Right renal cortex interstitium (tissue), 3 donors: ENCODE data around the gene CPB2. TPM values are rescaled to one million over a fixed set of nuclear protein-coding genes. Genes with fewer than 3 reads are reported as not detected.

ENCODE experiments used
- DNase-seq, 3 donors: peaks; one replicate each; pipeline ENCODE4 v3.0.0-alpha.2; 2013; ENCODE audit warnings: low read depth in 3 of 3, low spot score in 2 of 3
- polyA plus RNA-seq, 3 donors: library from polyadenylated mRNA; unstranded; fragments of 120-200 nt; gene quantifications; one replicate each; pipeline ENCODE4 v1.2.1, GENCODE V29; 2013; ENCODE audit not compliant: insufficient read length in 3 of 3

The CPB2 gene
- polyA plus RNA-seq, 3 donors: 0.15 to 0.19 (median 0.18) TPM

- DNase-seq: no peak
Measured at GRCh38 chr13:46127358-46128023, 22.7 kb upstream of the CPB2 start.

- peak in 1 of 3 donors; percentile 73 for DNase-seq
Measured at GRCh38 chr13:46126552-46127357, 21.9 kb upstream of the CPB2 start.

GRCh38 chr13:46126056-46126455, 21.2 kb upstream of the CPB2 start:
- DNase-seq: no peak

- no peak for DNase-seq
Measured at GRCh38 chr13:46124967-46125933, 20.4 kb upstream of the CPB2 start.

- DNase-seq: no peak
Measured at GRCh38 chr13:46124531-46124966, 19.7 kb upstream of the CPB2 start.

- no peak for DNase-seq
Measured at GRCh38 chr13:46122304-46122703, 17.5 kb upstream of the CPB2 start.

- DNase-seq: no peak
Measured at GRCh38 chr13:46121597-46122163, 16.8 kb upstream of the CPB2 start.

- no peak for DNase-seq
Measured at GRCh38 chr13:46121033-46121432, 16.2 kb upstream of the CPB2 start.

GRCh38 chr13:46119883-46120614, 15.2 kb upstream of the CPB2 start:
- no peak for DNase-seq

- DNase-seq: no peak
Measured at GRCh38 chr13:46116653-46117502, 12.0 kb upstream of the CPB2 start.

GRCh38 chr13:46114613-46115012, 9.8 kb upstream of the CPB2 start:
- no peak for DNase-seq

GRCh38 chr13:46113596-46113995, 8.8 kb upstream of the CPB2 start:
- DNase-seq: no peak

- no peak for DNase-seq
Measured at GRCh38 chr13:46111151-46111550, 6.3 kb upstream of the CPB2 start.

- no peak for DNase-seq
Measured at GRCh38 chr13:46109451-46109850, 4.6 kb upstream of the CPB2 start.

GRCh38 chr13:46106839-46107371, 2.1 kb upstream of the CPB2 start:
- DNase-seq: no peak

- no peak for DNase-seq
Measured at GRCh38 chr13:46103037-46103436, 1.8 kb downstream of the CPB2 start.

- no peak for DNase-seq
Measured at GRCh38 chr13:46102255-46102605, 2.6 kb downstream of the CPB2 start.

GRCh38 chr13:46101484-46102254, 3.2 kb downstream of the CPB2 start:
- DNase-seq: no peak
